H1 (cell line): ENCODE measurements around the gene ADGRB2. TPM values are rescaled to one million over a fixed set of nuclear protein-coding genes. Genes with fewer than 3 reads are reported as not detected.

Experiments used
- CTCF ChIA-PET: fragments of 300-600 bp; sonication (Branson Sonifier 250); formaldehyde crosslinking; loops from one replicate; lab custom pipeline; 2021; ENCODE audit not compliant: partially characterized antibody; lab: Charles Lee
- POLR2A ChIA-PET: fragments of 300-600 bp; sonication (Branson Sonifier 250); formaldehyde crosslinking; loops from one replicate; lab custom pipeline; 2021; ENCODE audit warnings: inconsistent platforms; ENCODE audit not compliant: partially characterized antibody; lab: Charles Lee
- DNase-seq, 2 experiments: peaks; one replicate each; pipeline versions ENCODE4 v3.0.0 to v3.0.0-alpha.2; 2010 to 2022; ENCODE audit warnings: low spot score in 2 of 2, low read depth in 1 of 2, mixed read lengths in 1 of 2
- FAIRE-seq: peaks from 2 replicates; lab custom pipeline; 2011; peaks lifted over from hg19 to GRCh38; lab: Jason Lieb, UNC
- H2AFZ ChIP-seq: 2 replicates; pipeline ENCODE4 v1.8.1; 2012; ENCODE audit warnings: low read length, inconsistent platforms
- H2AK5ac ChIP-seq: 2 replicates; pipeline ENCODE4 v1.6.1; 2013; ENCODE audit warnings: low read depth, low read length
- H2BK120ac ChIP-seq: replicated peaks from 2 replicates; pipeline ENCODE3; 2013; ENCODE audit warnings: low read depth, low read length, inconsistent platforms
- H2BK12ac ChIP-seq: 2 replicates; pipeline ENCODE4 v1.6.1; 2013; ENCODE audit warnings: low read depth, low read length
- H2BK15ac ChIP-seq: 2 replicates; pipeline ENCODE4 v1.6.1; 2013; ENCODE audit warnings: low read length
- H2BK20ac ChIP-seq: 2 replicates; pipeline ENCODE4 v1.6.1; 2013; ENCODE audit warnings: low read length
- H2BK5ac ChIP-seq: 2 replicates; pipeline ENCODE4 v1.6.1; 2013; ENCODE audit warnings: low read depth, low read length
- H3K14ac ChIP-seq: 2 replicates; pipeline ENCODE4 v1.6.1; 2013; ENCODE audit warnings: inconsistent platforms; ENCODE audit not compliant: insufficient read length
- H3K18ac ChIP-seq: 2 replicates; pipeline ENCODE4 v1.6.1; 2013; ENCODE audit warnings: low read length; ENCODE audit errors: extremely low read depth
- H3K23ac ChIP-seq: 2 replicates; pipeline ENCODE4 v1.6.1; 2013; ENCODE audit warnings: inconsistent platforms; ENCODE audit not compliant: insufficient read length
- H3K23me2 ChIP-seq: 2 replicates; pipeline ENCODE4 v1.6.1; 2013; ENCODE audit warnings: low read depth, low read length
- H3K27ac ChIP-seq: 2 replicates; pipeline ENCODE4 v1.6.1; 2011; ENCODE audit warnings: low read depth, low read length, inconsistent platforms
- H3K27me3 ChIP-seq, 4 experiments: replicated peaks in 1 of 4; 1 replicate in 1 of 4; 2 replicates in 3 of 4; pipeline versions ENCODE4 v1.6.1 to v1.8.1; 2011 to 2013; ENCODE audit warnings: low read length in 3 of 4, mild to moderate bottlenecking in 3 of 4, inconsistent platforms in 2 of 4, mixed read lengths in 2 of 4, moderate library complexity in 1 of 4; ENCODE audit not compliant: control insufficient read depth in 3 of 4, insufficient read depth in 3 of 4; ENCODE audit errors: extremely low read depth in 1 of 4
- H3K36me3 ChIP-seq, 4 experiments: 2 replicates each; pipeline versions ENCODE4 v1.6.1 to v1.8.1; 2011 to 2013; ENCODE audit warnings: mild to moderate bottlenecking in 4 of 4, low read length in 3 of 4, moderate library complexity in 2 of 4, control low read depth in 1 of 4, inconsistent platforms in 1 of 4; ENCODE audit not compliant: insufficient read depth in 4 of 4, control insufficient read depth in 2 of 4
- H3K4ac ChIP-seq: replicated peaks from 2 replicates; pipeline ENCODE3; 2013; ENCODE audit warnings: low read length, low read depth, mixed read lengths, inconsistent platforms; ENCODE audit not compliant: insufficient read length
- H3K4me1 ChIP-seq, 4 experiments: replicated peaks in 1 of 4; 1 replicate in 1 of 4; 2 replicates in 3 of 4; pipeline versions ENCODE4 v1.6.1 to v1.8.1; 2011 to 2013; ENCODE audit warnings: low read length in 3 of 4, inconsistent platforms in 2 of 4, mixed read lengths in 1 of 4; ENCODE audit not compliant: insufficient read depth in 4 of 4, control insufficient read depth in 3 of 4
- H3K4me2 ChIP-seq, 2 experiments: 2 replicates each; pipeline versions ENCODE4 v1.6.1 to v1.8.1; 2011 to 2013; ENCODE audit warnings: low read depth in 2 of 2, low read length in 2 of 2, control low read depth in 1 of 2, inconsistent platforms in 1 of 2, mild to moderate bottlenecking in 1 of 2; ENCODE audit not compliant: insufficient read depth in 1 of 2
- H3K4me3 ChIP-seq, 4 experiments: fragments of 200-600, 300-600 bp in 1 of 4; sonication (generic), shearing (Covaris generic), sonication (Bioruptor Twin) in 1 of 4; 2 replicates each; pipeline versions ENCODE4 v1.5.1 to v1.8.1; 2011 to 2016; ENCODE audit warnings: low read length in 4 of 4, low read depth in 3 of 4, control low read depth in 2 of 4, inconsistent platforms in 2 of 4, mild to moderate bottlenecking in 2 of 4, mixed read lengths in 1 of 4, moderate library complexity in 1 of 4; ENCODE audit not compliant: insufficient read depth in 2 of 4; ENCODE audit errors: extremely low read depth in 1 of 4
- H3K56ac ChIP-seq: replicated peaks from 2 replicates; pipeline ENCODE3; 2013; ENCODE audit warnings: low read depth, mild to moderate bottlenecking, mixed read lengths, low read length, inconsistent platforms; ENCODE audit not compliant: insufficient read length
- H3K79me1 ChIP-seq: 2 replicates; pipeline ENCODE4 v1.6.1; 2013; ENCODE audit warnings: low read depth, low read length, control low read depth
- H3K79me2 ChIP-seq, 2 experiments: 2 replicates each; pipeline versions ENCODE4 v1.6.1 to v1.8.1; 2012 to 2013; ENCODE audit warnings: low read length in 2 of 2, mild to moderate bottlenecking in 2 of 2, inconsistent platforms in 1 of 2; ENCODE audit not compliant: insufficient read depth in 2 of 2, control insufficient read depth in 1 of 2
- H3K9ac ChIP-seq, 4 experiments: replicated peaks in 1 of 4; 1 replicate in 1 of 4; 2 replicates in 3 of 4; pipeline versions ENCODE4 v1.6.1 to v1.8.1; 2011 to 2013; ENCODE audit warnings: low read depth in 3 of 4, low read length in 3 of 4, control low read depth in 2 of 4, mild to moderate bottlenecking in 2 of 4, moderate library complexity in 2 of 4, inconsistent platforms in 1 of 4; ENCODE audit errors: extremely low read depth in 1 of 4
- H3K9me3 ChIP-seq, 2 experiments: 2 replicates each; pipeline versions ENCODE4 v1.6.1 to v1.8.1; 2012 to 2013; ENCODE audit warnings: mild to moderate bottlenecking in 2 of 2, moderate library complexity in 2 of 2, control low read depth in 1 of 2, inconsistent platforms in 1 of 2, low read depth in 1 of 2, low read length in 1 of 2, mixed read lengths in 1 of 2; ENCODE audit not compliant: insufficient read depth in 2 of 2
- H4K20me1 ChIP-seq, 2 experiments: replicated peaks in 1 of 2; 2 replicates each; pipeline versions ENCODE3 to v1.8.1; 2011 to 2013; ENCODE audit warnings: inconsistent platforms in 2 of 2, low read length in 2 of 2, mild to moderate bottlenecking in 1 of 2; ENCODE audit not compliant: insufficient read depth in 2 of 2, control insufficient read depth in 1 of 2
- H4K5ac ChIP-seq: 2 replicates; pipeline ENCODE4 v1.6.1; 2013; ENCODE audit warnings: low read length, low read depth, mixed read lengths, inconsistent platforms; ENCODE audit not compliant: insufficient read length
- H4K8ac ChIP-seq: 2 replicates; pipeline ENCODE4 v1.8.0; 2013; ENCODE audit warnings: mild to moderate bottlenecking, moderate library complexity, low read length, inconsistent platforms; ENCODE audit not compliant: insufficient read depth; ENCODE audit errors: extremely low read depth
- H4K91ac ChIP-seq: replicated peaks from 2 replicates; pipeline ENCODE3; 2013; ENCODE audit warnings: low read length, mixed read lengths, inconsistent platforms; ENCODE audit not compliant: insufficient read length
- ASH2L ChIP-seq: fragments of 200-600, 300-600 bp; sonication (generic); IDR thresholded peaks from one replicate; pipeline ENCODE4 v1.7.1; 2017; ENCODE audit warnings: low read length
- BRCA1 ChIP-seq: IDR thresholded peaks from 2 replicates; pipeline ENCODE4 v1.6.1; 2012; ENCODE audit warnings: low read depth, low read length, improper control_type of control experiment
- CHD2 ChIP-seq: IDR thresholded peaks from 2 replicates; pipeline ENCODE4 v1.6.1; 2012; ENCODE audit warnings: low read length, improper control_type of control experiment
- EP300 ChIP-seq, 2 experiments: IDR thresholded peaks; 1 replicate in 1 of 2; 2 replicates in 1 of 2; pipeline ENCODE4 v1.6.1; 2011 to 2012; ENCODE audit warnings: low read depth in 2 of 2, low read length in 2 of 2, mild to moderate bottlenecking in 2 of 2, borderline replicate concordance in 1 of 2, inconsistent platforms in 1 of 2, moderate library complexity in 1 of 2
- POU5F1 ChIP-seq: IDR thresholded peaks from 2 replicates; pipeline ENCODE4 v1.6.1; 2011; ENCODE audit warnings: low read depth, mild to moderate bottlenecking, low read length, moderate library complexity
- RAD21 ChIP-seq, 2 experiments: IDR thresholded peaks in 1 of 2; conservative IDR thresholded peaks in 1 of 2; 2 replicates each; pipeline ENCODE4 v1.6.1; 2011; ENCODE audit warnings: low read depth in 2 of 2, low read length in 2 of 2, improper control_type of control experiment in 1 of 2, inconsistent platforms in 1 of 2, mild to moderate bottlenecking in 1 of 2, moderate library complexity in 1 of 2
- RFX5 ChIP-seq: IDR thresholded peaks from 2 replicates; pipeline ENCODE4 v1.6.1; 2011; ENCODE audit warnings: low read depth, low read length, improper control_type of control experiment, borderline replicate concordance
- SIRT6 ChIP-seq: IDR thresholded peaks from one replicate; pipeline ENCODE4 v1.7.1; 2012; ENCODE audit warnings: low read length, inconsistent platforms
- SIX5 ChIP-seq: IDR thresholded peaks from 2 replicates; pipeline ENCODE4 v1.6.1; 2011; ENCODE audit warnings: mild to moderate bottlenecking, low read depth, low read length
- SP1 ChIP-seq: IDR thresholded peaks from 2 replicates; pipeline ENCODE4 v1.6.1; 2011; ENCODE audit warnings: low read depth, low read length
- SP4 ChIP-seq: IDR thresholded peaks from 2 replicates; pipeline ENCODE4 v1.6.1; 2012; ENCODE audit warnings: low read length, inconsistent platforms
- TAF7 ChIP-seq: optimal IDR thresholded peaks from 2 replicates; pipeline ENCODE3; 2011; ENCODE audit warnings: low read depth, mild to moderate bottlenecking, inconsistent platforms, low read length, moderate library complexity, borderline replicate concordance
- TCF12 ChIP-seq: IDR thresholded peaks from 2 replicates; pipeline ENCODE4 v1.6.1; 2011; ENCODE audit warnings: low read depth, mild to moderate bottlenecking, low read length
- YY1 ChIP-seq: IDR thresholded peaks from 2 replicates; pipeline ENCODE4 v1.6.1; 2011; ENCODE audit warnings: low read depth, mild to moderate bottlenecking, low read length
- WGBS, 2 experiments: shearing (Covaris generic) in 1 of 2; methylation state at CpG; one replicate each; pipeline versions ENCODE4 v1.1.6 to v1.1.7; 2013 to 2015; ENCODE audit warnings: low lambda C conversion rate in 2 of 2, mixed read lengths in 2 of 2, inconsistent platforms in 1 of 2, low coverage in 1 of 2, missing lambda C conversion rate in 1 of 2; ENCODE audit not compliant: insufficient replicate concordance in 2 of 2, insufficient coverage in 1 of 2, insufficient read length in 1 of 2; ENCODE audit errors: extremely low coverage in 1 of 2, missing lambda C conversion rate in 1 of 2; 5-methylcytosine and 5-hydroxymethylcytosine counted together
- polyA plus RNA-seq, 7 experiments: library from polyadenylated mRNA; depleted of rRNA in 3 of 7; stranded (reverse) in 5 of 7; unstranded in 2 of 7; fragments of >200 nt in 5 of 7; fragments of 200-250 nt in 2 of 7; gene quantifications; 1 replicate in 5 of 7; 2 replicates in 1 of 7; 4 replicates in 1 of 7; pipeline versions ENCODE4 v1.2.1 to v1.2.3, GENCODE V29; 2011 to 2013; ENCODE audit warnings: missing spikeins in 2 of 7, mixed read lengths in 2 of 7
- total RNA-seq: library from RNA; stranded (reverse); fragmentation: NEBNext Ultra II Directional; extraction: Animal tissue kit (Norgen Biotek cat#: 25700); gene quantifications from 2 replicates; pipeline ENCODE4 v1.2.1, GENCODE V29; 2021

The ADGRB2 gene
- total and polyA plus RNA-seq, 2 of the 8 experiments (the other 6 are each of a cell fraction or from before 2014, with no cell fraction given): 15.6 to 26.2 TPM

DNA sequence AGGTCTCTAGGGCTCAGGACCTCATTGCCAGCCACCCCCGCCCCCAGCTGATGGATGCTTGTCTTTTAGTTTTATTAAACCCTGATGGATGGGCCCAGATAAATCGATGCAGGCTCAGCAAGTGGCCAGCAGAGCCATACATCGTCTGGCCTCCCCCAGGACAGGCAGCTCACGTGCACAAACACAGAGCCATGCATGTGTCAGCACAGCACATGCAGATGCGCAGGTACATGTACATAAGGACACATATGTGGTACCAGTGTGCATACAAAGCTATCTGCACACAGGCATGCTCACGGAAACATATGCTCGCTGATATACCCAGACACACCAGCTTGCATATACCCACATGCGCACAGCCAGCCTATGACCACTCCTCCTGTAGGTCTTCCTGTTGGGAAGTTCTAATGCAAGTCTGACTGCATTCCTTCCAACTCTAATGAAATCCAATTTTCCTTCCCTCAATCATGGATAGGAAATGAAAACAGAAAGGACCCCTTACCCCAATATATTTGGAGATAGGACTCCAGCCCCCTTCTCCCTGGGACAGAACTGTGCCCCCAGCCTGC, 61.2 kb downstream of the ADGRB2 start:
- no peak overlapping the region for H3K14ac ChIP-seq
- H3K27ac ChIP-seq: no peak overlapping the region
- H2BK120ac ChIP-seq: no peak overlapping the region
- H3K4me3 ChIP-seq: peak overlapping the region in 1 of 4 experiments; percentile 69; a peak in 1 of 8 replicates
- H2AFZ ChIP-seq: no peak overlapping the region
- no peak overlapping the region for H4K5ac ChIP-seq
- ChIA-PET CTCF (interaction anchor here (0.8 to 8.1 kb wide), 15 partner anchors 12 to 154 kb away, joined by 3 to 108 read pairs (median 6); no protein-coding TSS in a partner anchor), POLR2A (interaction anchor here (1.3 to 7.3 kb wide), 3 partner anchors 9 to 18 kb away, joined by 3 to 43 read pairs (median 11); no protein-coding TSS in a partner anchor)
- H3K4me2 ChIP-seq: peak overlapping the region; percentile 70 to 78; a peak in 2 of 4 replicates
- H4K91ac ChIP-seq: no peak overlapping the region
- no peaks in the 10 kb centered on the region for H3K79me1 ChIP-seq
- H3K23ac ChIP-seq: no peak overlapping the region
- no peak overlapping the region for H3K4ac ChIP-seq
- FAIRE-seq: no peak
- no peak overlapping the region for H4K8ac ChIP-seq
- no peaks in the 10 kb centered on the region for H3K36me3 ChIP-seq
- WGBS, 2 experiments: 85% methylated on average over 8 of the region's 8 CpGs; no CpG with 5 or more reads in 1 of the 2 experiments
- no peaks in the 10 kb centered on the region for H4K20me1 ChIP-seq
- H2BK12ac ChIP-seq: peak overlapping the region; percentile 45; the same call in 1 of the 2 replicates
- no peak overlapping the region for H3K56ac ChIP-seq
- H2AK5ac ChIP-seq: 0 out of 2 replicates have a peak overlapping the region, but pooled peaks have one; percentile 8
- peaks cover 15 to 35% (median 16%) of the 10 kb centered on the region in 4 experiments for H3K4me1 ChIP-seq
- DNase-seq: no peak
- H2BK20ac ChIP-seq: no peak overlapping the region
- no peak overlapping the region for H2BK5ac ChIP-seq
- H3K27me3 ChIP-seq: no peaks in the 10 kb centered on the region; a peak in 1 of 7 replicates
- peaks cover 5% of the 10 kb centered on the region for H3K23me2 ChIP-seq
- H2BK15ac ChIP-seq: no peak overlapping the region
- H3K9ac ChIP-seq: no peak overlapping the region
- H3K18ac ChIP-seq: no peak overlapping the region
- H3K9me3 ChIP-seq: no peaks in the 10 kb centered on the region
- no peaks in the 10 kb centered on the region for H3K79me2 ChIP-seq
- no peak for TF ChIP-seq RFX5
- TF ChIP-seq BRCA1: no peak
- no peak for TF ChIP-seq ASH2L
- TF ChIP-seq SP1: no peak
- no peak for TF ChIP-seq SP4
- no peak for TF ChIP-seq SIX5
- TF ChIP-seq TCF12: no peak
- no peak for TF ChIP-seq SIRT6
- no peak for TF ChIP-seq EP300 (IDR thresholded peaks at IDR 0.05; ENCODE audit: borderline replicate concordance in 1 of 2, low read depth in 2 of 2, low read length in 2 of 2)
- no peak for TF ChIP-seq YY1
- no peak for TF ChIP-seq POU5F1
- TF ChIP-seq RAD21 (IDR thresholded peaks at IDR 0.05 in 1 of 2, conservative IDR thresholded peaks at IDR 0.05 in 1 of 2; ENCODE audit: low read depth in 2 of 2, low read length in 2 of 2): no peak
- no peak for TF ChIP-seq TAF7
- no peak for TF ChIP-seq CHD2
